Measurements from ENCODE around the gene BCO2.

Gene BCO2

DNA sequence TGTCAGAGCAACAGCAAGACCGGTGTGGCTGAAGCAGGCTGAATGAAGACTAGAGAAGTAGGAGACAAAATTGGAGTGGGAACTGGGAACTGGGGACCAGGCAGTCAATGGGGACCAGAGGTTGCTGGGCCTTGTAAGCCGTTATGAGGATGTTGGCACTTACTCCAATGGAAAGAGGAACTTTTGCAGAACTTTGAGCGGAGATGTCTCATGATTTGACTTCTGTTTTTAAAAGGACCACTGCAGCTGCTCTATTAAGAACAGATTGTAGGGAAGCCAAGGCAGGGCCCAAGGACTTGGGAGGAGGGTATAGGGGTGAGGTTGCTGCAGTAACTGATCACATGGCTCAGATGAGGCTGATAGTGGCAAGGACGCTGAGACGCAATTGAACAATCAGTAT, 45.7 kb upstream of the BCO2 start:
- POLR2A ChIA-PET = no interaction called here
- no peak overlapping the region for H3K4me3 ChIP-seq (ENCODE audit: low read depth, low read length)
- CTCF ChIA-PET = interaction anchor here (0.8 to 0.9 kb wide), 2 partner anchors 9 to 16 kb away, joined by 3 read pairs; no protein-coding TSS in a partner anchor
- no peaks in the 10 kb centered on the region for H3K9me3 ChIP-seq (ENCODE audit: control insufficient read depth, insufficient read depth, low read depth, low read length)
- no peaks in the 10 kb centered on the region for H3K36me3 ChIP-seq (ENCODE audit: control insufficient read depth in 2 of 2, insufficient read depth in 1 of 2, low read length in 2 of 2)
- H3K27ac ChIP-seq (ENCODE audit: extremely low read depth, low read depth, low read length) = no peak overlapping the region
- H3K4me1 ChIP-seq (ENCODE audit: control insufficient read depth, insufficient read depth, low read length) = 0 out of 2 replicates have a peak, but pooled peaks cover 3% of the 10 kb centered on the region
- TF ChIP-seq ZNF529 (tag by site-specific recombination; IDR thresholded peaks at IDR 0.05; ENCODE audit: insufficient replicate concordance) (no peak), ZXDB (tag by site-specific recombination; IDR thresholded peaks at IDR 0.05) (no peak), ZNF341 (tag by site-specific recombination; IDR thresholded peaks at IDR 0.05; ENCODE audit: low read depth) (no peak), GLI4 (tag by site-specific recombination; IDR thresholded peaks at IDR 0.05) (no peak), SCRT1 (tag by site-specific recombination; IDR thresholded peaks at IDR 0.05; ENCODE audit: borderline replicate concordance) (no peak), KLF16 (tag by site-specific recombination; IDR thresholded peaks at IDR 0.05) (no peak), ZNF449 (tag by site-specific recombination; IDR thresholded peaks at IDR 0.05) (no peak)

DNA sequence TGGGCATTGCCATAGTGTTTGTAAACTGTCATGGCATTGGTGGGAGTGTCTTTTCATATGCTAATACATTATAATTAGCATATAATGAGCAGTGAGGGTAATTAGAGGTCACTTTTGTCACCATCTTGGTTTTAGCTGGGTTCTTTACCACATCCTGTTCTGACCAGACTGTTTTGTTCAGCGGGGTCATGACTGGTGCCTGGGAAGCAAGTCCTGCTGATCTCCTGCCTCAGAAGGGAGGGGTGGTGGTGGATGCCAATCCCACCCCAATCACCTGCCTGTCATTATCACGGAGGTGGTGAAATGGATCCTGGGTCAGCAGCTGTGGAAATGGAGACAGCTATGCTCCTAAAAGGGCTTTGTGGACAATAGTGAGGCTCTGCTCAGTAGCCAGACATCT, 42.6 kb upstream of the BCO2 start:
- Histone ChIP-seq H3K4me1 (ENCODE audit: control insufficient read depth, insufficient read depth, low read length) (0 out of 2 replicates have a peak, but pooled peaks cover 3% of the 10 kb centered on the region), H3K36me3 (ENCODE audit: control insufficient read depth in 2 of 2, insufficient read depth in 1 of 2, low read length in 2 of 2) (no peaks in the 10 kb centered on the region), H3K9me3 (ENCODE audit: control insufficient read depth, insufficient read depth, low read depth, low read length) (no peaks in the 10 kb centered on the region), H3K27ac (ENCODE audit: extremely low read depth, low read depth, low read length) (no peak overlapping the region), H3K4me3 (ENCODE audit: low read depth, low read length) (no peak overlapping the region)
- no peak for TF ChIP-seq ZNF776 (tag by site-specific recombination; IDR thresholded peaks at IDR 0.05; ENCODE audit: borderline replicate concordance)
- no peak for TF ChIP-seq ZNF280C (tag by site-specific recombination; IDR thresholded peaks at IDR 0.05)
- no peak for TF ChIP-seq ZFHX2 (tag by site-specific recombination; conservative IDR thresholded peaks at IDR 0.05)
- no peak for TF ChIP-seq ZFP37 (tag by site-specific recombination; IDR thresholded peaks at IDR 0.05)
- TF ChIP-seq ZNF214 (tag by site-specific recombination; IDR thresholded peaks at IDR 0.05; ENCODE audit: borderline replicate concordance) = no peak
- no peak for TF ChIP-seq ZNF239 (tag by site-specific recombination; IDR thresholded peaks at IDR 0.05)
- no peak for TF ChIP-seq KLF7 (tag by site-specific recombination; IDR thresholded peaks at IDR 0.05; ENCODE audit: borderline replicate concordance)
- TF ChIP-seq ZNF341 (tag by site-specific recombination; IDR thresholded peaks at IDR 0.05; ENCODE audit: low read depth) = no peak
- ChIA-PET CTCF (interaction anchor here (0.7 to 1.5 kb wide), 3 partner anchors 19 to 150 kb away, joined by 3 to 6 read pairs (median 4); no protein-coding TSS in a partner anchor), POLR2A (no interaction called here)

GRCh38 chr11:112134473-112134872, 40.8 kb upstream of the BCO2 start:
- Histone ChIP-seq H3K36me3 (ENCODE audit: control insufficient read depth in 2 of 2, insufficient read depth in 1 of 2, low read length in 2 of 2) (no peaks in the 10 kb centered on the region), H3K9me3 (ENCODE audit: control insufficient read depth, insufficient read depth, low read depth, low read length) (no peaks in the 10 kb centered on the region), H3K4me1 (ENCODE audit: control insufficient read depth, insufficient read depth, low read length) (no peaks in the 10 kb centered on the region), H3K4me3 (ENCODE audit: low read depth, low read length) (no peak overlapping the region), H3K27ac (ENCODE audit: extremely low read depth, low read depth, low read length) (no peak overlapping the region)
- CTCF ChIA-PET = interaction anchor here (0.7 to 1.5 kb wide), 4 partner anchors 18 to 212 kb away, joined by 3 to 6 read pairs (median 4); partner anchors contain the start of gene BCO2
- POLR2A ChIA-PET = no interaction called here
- TF ChIP-seq ZBTB7A (tag by site-specific recombination; IDR thresholded peaks at IDR 0.05; ENCODE audit: low read depth) (no peak), REPIN1 (tag by site-specific recombination; IDR thresholded peaks at IDR 0.05; ENCODE audit: low read depth) (no peak), KLF16 (tag by site-specific recombination; IDR thresholded peaks at IDR 0.05) (no peak), ZNF2 (tag by site-specific recombination; IDR thresholded peaks at IDR 0.05) (no peak)
